Fibroblast of villous mesenchyme (primary cell): ENCODE measurements around the gene LSS. TPM values are rescaled to one million over a fixed set of nuclear protein-coding genes. Genes with fewer than 3 reads are reported as not detected.

Source experiments
- DNase-seq: peaks from one replicate; pipeline ENCODE4 v3.0.0-alpha.2; 2010; ENCODE audit warnings: low read depth
- H3K4me3 ChIP-seq: 2 replicates; pipeline ENCODE4 v1.5.1; 2011; ENCODE audit warnings: low read depth, mild to moderate bottlenecking, low read length
- CTCF ChIP-seq: IDR thresholded peaks from 2 replicates; pipeline ENCODE4 v1.5.1; 2012; ENCODE audit warnings: low read depth, mild to moderate bottlenecking, low read length; ENCODE audit not compliant: insufficient read depth
- total RNA-seq: library from RNA; depleted of rRNA; stranded (reverse); fragments of >200 nt; gene quantifications from 2 replicates; pipeline ENCODE4 v1.2.3, GENCODE V29; 2012

The LSS gene
- total RNA-seq, 1 donor: 139 TPM

- DNase-seq: no peak
- no peak overlapping the region for H3K4me3 ChIP-seq
- TF ChIP-seq CTCF: no peak
Measured at GRCh38 chr21:46265736-46266525, 37.4 kb upstream of the LSS start.

- no peak for DNase-seq
- no peak for TF ChIP-seq CTCF
- no peak overlapping the region for H3K4me3 ChIP-seq
Measured at GRCh38 chr21:46264690-46265144, 36.1 kb upstream of the LSS start.

GRCh38 chr21:46264046-46264689 lies 35.6 kb upstream of the LSS start:
- no peak overlapping the region for H3K4me3 ChIP-seq
- no peak for DNase-seq
- TF ChIP-seq CTCF: no peak

GRCh38 chr21:46256501-46256994 lies 28.0 kb upstream of the LSS start:
- no peak overlapping the region for H3K4me3 ChIP-seq
- no peak for TF ChIP-seq CTCF
- DNase-seq: no peak

GRCh38 chr21:46255758-46256337 lies 27.3 kb upstream of the LSS start:
- no peak overlapping the region for H3K4me3 ChIP-seq
- no peak for TF ChIP-seq CTCF
- DNase-seq: no peak

- DNase-seq: no peak
- H3K4me3 ChIP-seq: no peak overlapping the region
- no peak for TF ChIP-seq CTCF
Measured at GRCh38 chr21:46255166-46255565, 26.6 kb upstream of the LSS start.
